HUES6 (cell line): ENCODE results near the gene PSEN2.
"Not testable (repeated sequence)": the region's sequence is repeated elsewhere in the genome, so short reads cannot be mapped to it uniquely, and the experiment has no call there.

Experiments
- H3K27ac ChIP-seq: 2 replicates; pipeline ENCODE4 v1.7.0; 2013; ENCODE audit warnings: low read depth, mild to moderate bottlenecking, low read length, inconsistent platforms
- H3K27me3 ChIP-seq: 2 replicates; pipeline ENCODE4 v1.6.1; 2013; ENCODE audit warnings: low read length; ENCODE audit not compliant: control insufficient read depth, insufficient read depth
- H3K36me3 ChIP-seq: 2 replicates; pipeline ENCODE4 v1.6.1; 2013; ENCODE audit warnings: low read length; ENCODE audit not compliant: control insufficient read depth, insufficient read depth
- H3K4me1 ChIP-seq: 2 replicates; pipeline ENCODE4 v1.6.1; 2013; ENCODE audit warnings: low read length; ENCODE audit not compliant: control insufficient read depth, insufficient read depth
- H3K4me3 ChIP-seq: 2 replicates; pipeline ENCODE4 v1.5.1; 2013; ENCODE audit warnings: low read depth, low read length
- H3K9ac ChIP-seq: one replicate; pipeline ENCODE4 v1.6.1; 2013; ENCODE audit warnings: mild to moderate bottlenecking, low read length
- H3K9me3 ChIP-seq: 2 replicates; pipeline ENCODE4 v1.6.1; 2013; ENCODE audit warnings: low read depth, low read length; ENCODE audit not compliant: control insufficient read depth, insufficient read depth

PSEN2 gene

DNA sequence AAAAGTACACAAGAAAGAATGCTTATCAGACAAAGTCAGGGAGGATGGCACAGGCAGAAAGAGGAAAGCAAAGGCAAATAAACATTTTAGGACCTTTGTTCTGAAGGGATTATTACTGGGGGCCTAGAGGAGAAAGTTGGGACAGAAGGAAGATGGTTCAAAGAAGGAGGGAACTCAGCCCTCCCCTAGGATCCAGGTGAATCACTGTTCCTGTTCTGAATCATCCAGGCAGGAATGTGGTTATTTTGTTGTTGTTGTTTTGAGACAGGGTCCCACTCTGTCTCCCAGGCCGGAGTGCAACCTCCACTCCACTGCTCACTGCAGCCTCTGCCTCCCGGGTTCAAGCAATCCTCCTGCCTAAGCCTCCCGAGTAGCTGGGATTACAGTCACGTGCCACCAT lies 38.5 kb upstream of the PSEN2 start:
- Histone ChIP-seq H3K4me1 (peaks cover 10% of the 10 kb centered on the region), H3K27ac (no peak overlapping the region), H3K4me3 (no peak overlapping the region), H3K27me3 (no peaks in the 10 kb centered on the region), H3K36me3 (no peaks in the 10 kb centered on the region), H3K9me3 (0 out of 2 replicates have a peak, but pooled peaks cover 4% of the 10 kb centered on the region), H3K9ac (no peak overlapping the region)

DNA sequence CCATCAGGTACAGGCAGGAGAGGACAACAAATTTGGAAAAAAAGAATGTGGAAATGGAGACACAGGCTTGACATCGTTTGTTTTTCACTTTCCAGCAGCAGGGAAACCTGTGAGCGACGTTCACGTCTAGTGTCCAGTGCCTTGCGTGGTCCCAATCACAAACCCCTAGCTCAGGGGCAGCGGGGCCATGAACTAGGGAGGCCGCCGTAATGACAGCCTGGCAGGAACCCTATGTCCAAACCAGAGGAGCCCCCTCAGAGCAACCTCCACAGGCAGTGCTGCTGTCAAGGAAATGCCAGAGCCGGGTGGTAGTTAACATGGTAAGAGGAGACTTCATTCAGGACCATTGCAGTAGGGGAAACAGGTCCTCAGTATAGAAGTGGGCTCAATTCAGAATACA lies 37.8 kb upstream of the PSEN2 start:
- no peak overlapping the region for H3K27ac ChIP-seq
- no peak overlapping the region for H3K9ac ChIP-seq
- peaks cover 4% of the 10 kb centered on the region for H3K4me1 ChIP-seq
- no peak overlapping the region for H3K4me3 ChIP-seq
- H3K36me3 ChIP-seq, result no peaks in the 10 kb centered on the region
- H3K27me3 ChIP-seq, result no peaks in the 10 kb centered on the region
- 0 out of 2 replicates have a peak, but pooled peaks cover 4% of the 10 kb centered on the region for H3K9me3 ChIP-seq

DNA sequence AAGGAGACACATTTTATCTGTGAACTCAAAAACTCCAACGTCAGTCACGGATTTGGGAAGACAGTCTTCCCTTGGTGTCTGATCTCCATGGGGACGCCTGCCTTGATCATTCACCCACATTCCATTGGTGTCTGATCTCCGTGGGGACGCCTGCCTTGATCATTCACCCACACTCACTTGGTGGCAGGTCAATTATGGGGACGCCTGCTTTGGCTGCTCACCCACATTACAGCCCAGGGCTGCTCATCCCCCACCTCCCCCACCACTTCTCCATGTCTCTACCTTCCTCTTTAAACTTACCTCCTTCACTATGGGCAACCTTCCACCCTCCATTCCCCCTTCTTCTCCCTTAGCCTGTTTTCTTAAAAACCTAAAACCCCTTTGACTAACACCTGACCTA lies 36.2 kb upstream of the PSEN2 start:
- not testable (repeated sequence) for H3K27me3 ChIP-seq, H3K27ac ChIP-seq, H3K36me3 ChIP-seq, H3K4me3 ChIP-seq, H3K9ac ChIP-seq, H3K9me3 ChIP-seq
- H3K4me1 ChIP-seq, result peaks cover 10% of the 10 kb centered on the region

DNA sequence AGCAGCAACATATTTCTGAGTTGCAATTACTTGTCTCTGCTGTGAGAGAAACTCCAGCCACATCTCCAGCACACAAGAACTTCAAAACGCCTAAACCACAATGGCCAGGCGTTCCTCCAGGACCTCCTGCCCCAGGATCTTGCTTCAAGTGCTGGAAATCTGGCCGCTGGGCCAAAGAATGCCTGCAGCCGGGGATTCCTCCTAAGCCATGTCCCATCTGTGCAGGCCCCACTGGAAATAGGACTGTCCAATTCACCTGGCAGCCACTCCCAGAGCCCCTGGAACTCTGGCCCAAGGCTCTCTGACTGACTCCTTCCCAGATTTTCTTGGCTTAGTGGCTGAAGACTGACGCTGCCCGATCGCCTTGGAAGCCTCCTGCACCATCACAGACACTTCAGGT lies 35.0 kb upstream of the PSEN2 start:
- not testable (repeated sequence) for H3K9ac ChIP-seq, H3K27ac ChIP-seq, H3K4me3 ChIP-seq, H3K9me3 ChIP-seq, H3K27me3 ChIP-seq, H3K36me3 ChIP-seq
- peaks cover 10% of the 10 kb centered on the region for H3K4me1 ChIP-seq

DNA sequence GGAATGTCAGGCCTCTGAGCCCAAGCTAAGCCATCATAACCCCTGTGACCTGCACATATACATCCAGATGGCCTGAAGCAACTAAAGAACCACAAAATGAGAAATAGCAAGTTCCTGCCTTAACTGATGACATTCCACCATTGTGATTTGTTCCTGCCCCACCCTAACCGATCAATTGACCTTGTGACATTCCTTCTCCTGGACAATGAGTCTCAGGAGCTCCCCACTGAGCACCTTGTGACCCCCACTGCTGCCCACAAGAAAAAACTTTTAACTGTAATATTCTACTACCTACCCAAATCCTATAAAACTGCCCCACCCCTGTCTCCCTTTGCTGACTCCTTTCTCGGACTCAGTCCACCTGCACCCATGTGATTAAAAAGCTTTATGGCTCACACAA lies 32.5 kb upstream of the PSEN2 start:
- H3K36me3 ChIP-seq, H3K9ac ChIP-seq, H3K27ac ChIP-seq, H3K9me3 ChIP-seq, H3K27me3 ChIP-seq, H3K4me3 ChIP-seq: not testable (repeated sequence)
- peaks cover 10% of the 10 kb centered on the region for H3K4me1 ChIP-seq

DNA sequence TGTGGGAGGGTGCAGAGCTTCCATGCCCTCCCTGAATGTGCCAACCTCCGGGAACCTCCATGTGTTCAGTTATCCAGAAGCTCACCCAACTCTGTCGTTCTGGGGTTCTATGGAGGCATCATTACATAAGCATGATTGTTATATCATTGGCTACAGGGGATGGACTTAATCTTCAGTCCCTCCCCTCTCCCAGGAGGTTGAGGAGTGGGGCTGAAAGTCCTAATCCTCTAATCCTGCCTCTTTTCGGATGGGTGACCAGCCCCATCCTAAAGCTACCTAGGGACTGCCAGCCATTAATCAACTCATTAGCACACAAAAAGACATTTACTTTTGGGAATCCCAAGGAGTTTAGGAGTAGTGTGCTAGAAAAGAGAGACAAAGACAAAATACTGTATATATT lies 32.0 kb upstream of the PSEN2 start:
- no peaks in the 10 kb centered on the region for H3K36me3 ChIP-seq
- H3K27me3 ChIP-seq, result no peaks in the 10 kb centered on the region
- 0 out of 2 replicates have a peak, but pooled peaks cover 4% of the 10 kb centered on the region for H3K9me3 ChIP-seq
- H3K4me3 ChIP-seq, result no peak overlapping the region
- H3K27ac ChIP-seq, result no peak overlapping the region
- no peak overlapping the region for H3K9ac ChIP-seq
- H3K4me1 ChIP-seq, result peaks cover 10% of the 10 kb centered on the region

DNA sequence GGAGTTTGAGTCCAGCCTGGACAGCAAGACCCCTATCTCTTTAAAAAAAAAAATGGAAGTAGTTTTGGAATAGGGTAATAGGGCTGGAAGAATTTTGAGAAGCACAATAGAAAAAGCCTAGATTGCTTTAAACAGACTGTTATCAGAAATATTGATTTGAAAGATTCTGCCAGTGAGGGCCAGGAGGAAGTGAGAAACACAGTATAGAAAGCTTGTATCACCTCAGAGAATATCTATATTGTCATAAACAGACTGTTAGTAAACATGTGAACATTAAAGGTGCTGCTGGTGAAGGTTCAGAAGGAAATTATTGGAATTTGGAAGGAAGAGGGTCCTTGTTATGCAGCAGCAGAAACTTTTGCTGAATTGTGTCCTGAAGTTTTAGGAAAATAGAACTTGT lies 24.8 kb upstream of the PSEN2 start:
- no peaks in the 10 kb centered on the region for H3K36me3 ChIP-seq
- H3K9me3 ChIP-seq, result peaks cover 4% of the 10 kb centered on the region; the same call in 1 of the 2 replicates
- H3K4me3 ChIP-seq, result no peak overlapping the region
- no peak overlapping the region for H3K27ac ChIP-seq
- H3K4me1 ChIP-seq, result 0 out of 2 replicates have a peak, but pooled peaks cover 6% of the 10 kb centered on the region
- no peak overlapping the region for H3K9ac ChIP-seq
- H3K27me3 ChIP-seq, result no peaks in the 10 kb centered on the region

DNA sequence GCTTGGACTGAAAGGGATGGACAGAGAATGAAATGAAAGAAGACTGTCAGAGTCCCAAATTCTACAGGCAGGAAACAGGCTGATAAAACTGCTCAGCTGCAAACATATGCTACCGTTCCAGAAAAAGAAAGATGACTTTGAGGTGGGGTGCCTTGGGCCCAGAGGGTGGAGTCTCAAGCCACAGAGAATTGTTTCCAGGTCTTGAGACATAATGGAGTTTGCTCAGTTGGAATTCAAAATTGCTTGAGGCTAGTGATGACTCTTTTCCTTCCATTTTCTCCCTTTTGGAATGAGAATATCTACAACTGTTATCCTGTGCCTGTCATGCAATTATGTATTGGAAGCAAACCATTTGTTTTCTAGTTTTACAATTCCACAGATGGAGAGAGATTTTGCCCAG lies 23.6 kb upstream of the PSEN2 start:
- peaks cover 4% of the 10 kb centered on the region; the same call in 1 of the 2 replicates for H3K9me3 ChIP-seq
- H3K4me3 ChIP-seq, result no peak overlapping the region
- no peaks in the 10 kb centered on the region for H3K36me3 ChIP-seq
- H3K9ac ChIP-seq, result no peak overlapping the region
- no peaks in the 10 kb centered on the region for H3K27me3 ChIP-seq
- no peak overlapping the region for H3K27ac ChIP-seq
- peaks cover 13% of the 10 kb centered on the region; the same call in 1 of the 2 replicates for H3K4me1 ChIP-seq

DNA sequence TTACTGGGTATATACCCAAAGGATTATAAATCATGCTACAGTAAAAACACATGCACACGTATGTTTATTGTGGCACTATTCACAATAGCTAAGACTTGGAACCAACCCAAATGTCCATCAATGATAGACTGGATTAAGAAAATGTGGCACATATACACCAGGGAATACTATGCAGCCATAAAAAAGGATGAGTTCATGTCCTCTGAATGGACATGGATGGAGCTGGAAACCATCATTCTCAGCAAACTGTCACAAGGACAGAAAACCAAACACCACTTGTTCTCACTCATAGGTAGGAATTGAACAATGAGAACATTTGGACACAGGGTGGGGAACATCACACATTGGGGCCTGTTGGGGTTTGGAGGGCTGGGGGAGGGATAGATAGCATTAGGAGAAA lies 15.9 kb upstream of the PSEN2 start:
- not testable (repeated sequence) for H3K9ac ChIP-seq, H3K27me3 ChIP-seq, H3K9me3 ChIP-seq, H3K4me3 ChIP-seq, H3K36me3 ChIP-seq, H3K27ac ChIP-seq
- H3K4me1 ChIP-seq, result peaks cover 15% of the 10 kb centered on the region

DNA sequence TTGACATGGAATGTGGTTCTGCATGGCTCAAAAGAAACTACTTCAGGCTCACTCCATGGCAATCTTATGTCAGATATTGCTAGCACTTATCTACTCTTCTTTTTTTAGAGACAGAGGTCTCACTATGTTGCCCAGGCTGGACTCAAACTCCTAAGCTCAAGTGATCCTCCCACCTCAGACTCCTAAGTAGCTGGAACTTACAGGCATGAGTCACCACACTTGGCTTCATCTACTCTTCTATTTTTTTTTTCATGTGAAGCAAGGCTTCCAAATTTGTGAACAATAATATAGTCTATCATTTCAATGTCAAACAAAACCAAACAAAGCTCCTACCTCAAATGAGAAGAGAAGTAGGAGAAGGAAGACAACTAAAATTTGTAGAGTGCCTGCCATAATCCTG lies 7.5 kb upstream of the PSEN2 start:
- no peaks in the 10 kb centered on the region for H3K36me3 ChIP-seq

DNA sequence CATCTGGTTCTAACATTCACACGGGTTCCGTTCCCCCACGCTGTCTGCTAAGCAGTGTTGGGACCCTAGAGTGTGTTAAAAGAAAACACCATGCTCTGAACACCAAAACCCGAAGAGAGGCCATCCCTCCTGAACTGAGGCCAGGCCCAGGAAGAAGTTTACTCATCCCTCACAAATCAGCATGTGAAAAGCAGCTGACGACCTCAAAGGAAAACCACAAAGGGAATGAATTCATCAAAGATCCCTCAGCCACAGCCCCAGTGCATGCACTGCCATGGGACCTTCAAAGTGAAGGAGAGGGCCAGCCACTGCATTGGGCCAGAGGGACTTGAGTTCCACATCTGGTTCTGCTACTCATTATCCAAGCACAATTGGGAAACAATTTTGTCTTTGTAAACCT lies 7.0 kb upstream of the PSEN2 start:
- no peaks in the 10 kb centered on the region for H3K36me3 ChIP-seq
- no peaks in the 10 kb centered on the region for H3K9me3 ChIP-seq

More for the DNA sequence above, 7.5 kb upstream of the PSEN2 start:
- Histone ChIP-seq H3K4me1 (peaks cover 25% of the 10 kb centered on the region), H3K27ac (peak overlapping the region; percentile 46; the same call in 1 of the 2 replicates), H3K27me3 (no peaks in the 10 kb centered on the region), H3K9me3 (no peaks in the 10 kb centered on the region), H3K4me3 (no peak overlapping the region), H3K9ac (no peak overlapping the region)

DNA sequence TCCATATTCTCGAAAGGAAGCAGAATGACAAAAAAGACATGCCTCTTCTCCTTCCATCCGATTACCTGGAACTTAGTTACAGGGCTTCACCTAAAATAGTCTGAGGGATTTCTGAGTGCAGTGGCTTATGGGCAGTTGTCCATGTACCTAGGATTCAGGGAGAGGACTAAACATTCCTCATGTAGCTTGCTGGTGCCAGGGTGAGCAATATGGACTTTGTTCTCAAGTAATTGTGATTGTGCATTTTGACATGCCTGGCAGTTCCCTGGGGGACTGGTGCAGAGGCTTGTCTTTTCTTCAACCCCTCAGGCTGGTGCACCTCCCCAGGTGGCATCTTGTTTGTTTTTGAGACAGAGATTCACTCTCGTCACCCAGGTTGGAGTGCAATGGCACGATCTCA lies 6.1 kb upstream of the PSEN2 start:
- H3K27me3 ChIP-seq, result no peaks in the 10 kb centered on the region
- no peaks in the 10 kb centered on the region for H3K9me3 ChIP-seq
- H3K4me3 ChIP-seq, result no peak overlapping the region
- H3K27ac ChIP-seq, result no peak overlapping the region
- H3K36me3 ChIP-seq, result no peaks in the 10 kb centered on the region
- H3K9ac ChIP-seq, result no peak overlapping the region
- H3K4me1 ChIP-seq, result peaks cover 27% of the 10 kb centered on the region

More for the DNA sequence above, 7.0 kb upstream of the PSEN2 start:
- Histone ChIP-seq H3K4me1 (peaks cover 27% of the 10 kb centered on the region), H3K27ac (peak overlapping the region; percentile 46; the same call in 1 of the 2 replicates), H3K27me3 (no peaks in the 10 kb centered on the region), H3K4me3 (no peak overlapping the region), H3K9ac (no peak overlapping the region)
